LNCAP (cell line): ENCODE results near the gene GCDH.

Experiments used
- TF ChIP-seq, protein P1 (sequence below): fragments of 450-650 bp; IDR thresholded peaks from 2 replicates; pipeline ENCODE4 v1.5.1; 2017; ENCODE audit warnings: mild to moderate bottlenecking

GCDH gene

DNA sequence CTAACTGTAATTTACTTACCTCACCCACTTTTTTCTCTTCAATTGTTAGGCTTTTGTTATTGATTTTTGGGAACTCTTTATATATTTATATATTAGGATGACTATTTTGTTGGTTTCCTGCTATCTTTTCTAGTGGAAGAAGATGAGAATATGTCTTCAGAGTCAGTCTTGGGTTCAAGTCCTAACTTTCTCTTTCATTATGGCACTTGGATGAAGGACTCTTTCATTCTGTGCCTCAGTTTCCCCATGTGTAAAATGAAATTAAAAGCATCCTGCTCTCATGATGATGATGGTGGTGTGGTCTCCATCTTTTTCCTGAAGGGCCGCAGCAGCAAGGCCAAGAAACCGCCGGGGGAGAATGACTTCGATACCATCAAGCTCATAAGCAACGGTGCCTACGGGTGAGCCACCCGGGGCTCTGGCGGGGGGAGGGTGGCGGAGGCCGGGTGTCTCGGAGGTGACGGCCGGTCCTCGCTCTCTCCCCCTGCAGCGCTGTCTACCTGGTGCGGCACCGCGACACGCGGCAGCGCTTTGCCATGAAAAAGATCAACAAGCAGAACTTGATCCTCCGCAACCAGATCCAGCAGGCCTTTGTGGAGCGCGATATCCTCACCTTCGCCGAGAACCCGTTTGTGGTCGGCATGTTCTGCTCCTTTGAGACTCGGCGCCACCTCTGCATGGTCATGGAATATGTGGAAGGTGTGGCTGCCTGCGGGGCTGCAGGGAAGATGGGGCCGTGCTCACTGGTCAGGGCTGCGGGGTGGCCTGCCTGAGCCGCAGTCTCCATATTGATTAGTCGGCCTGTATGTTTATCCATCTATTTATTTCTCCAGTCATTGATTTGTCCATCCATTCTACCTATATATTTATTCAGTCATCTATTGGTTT, 32.7 kb upstream of the GCDH start:
- TF ChIP-seq, protein P1, sequence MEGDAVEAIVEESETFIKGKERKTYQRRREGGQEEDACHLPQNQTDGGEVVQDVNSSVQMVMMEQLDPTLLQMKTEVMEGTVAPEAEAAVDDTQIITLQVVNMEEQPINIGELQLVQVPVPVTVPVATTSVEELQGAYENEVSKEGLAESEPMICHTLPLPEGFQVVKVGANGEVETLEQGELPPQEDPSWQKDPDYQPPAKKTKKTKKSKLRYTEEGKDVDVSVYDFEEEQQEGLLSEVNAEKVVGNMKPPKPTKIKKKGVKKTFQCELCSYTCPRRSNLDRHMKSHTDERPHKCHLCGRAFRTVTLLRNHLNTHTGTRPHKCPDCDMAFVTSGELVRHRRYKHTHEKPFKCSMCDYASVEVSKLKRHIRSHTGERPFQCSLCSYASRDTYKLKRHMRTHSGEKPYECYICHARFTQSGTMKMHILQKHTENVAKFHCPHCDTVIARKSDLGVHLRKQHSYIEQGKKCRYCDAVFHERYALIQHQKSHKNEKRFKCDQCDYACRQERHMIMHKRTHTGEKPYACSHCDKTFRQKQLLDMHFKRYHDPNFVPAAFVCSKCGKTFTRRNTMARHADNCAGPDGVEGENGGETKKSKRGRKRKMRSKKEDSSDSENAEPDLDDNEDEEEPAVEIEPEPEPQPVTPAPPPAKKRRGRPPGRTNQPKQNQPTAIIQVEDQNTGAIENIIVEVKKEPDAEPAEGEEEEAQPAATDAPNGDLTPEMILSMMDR, result no peak

DNA sequence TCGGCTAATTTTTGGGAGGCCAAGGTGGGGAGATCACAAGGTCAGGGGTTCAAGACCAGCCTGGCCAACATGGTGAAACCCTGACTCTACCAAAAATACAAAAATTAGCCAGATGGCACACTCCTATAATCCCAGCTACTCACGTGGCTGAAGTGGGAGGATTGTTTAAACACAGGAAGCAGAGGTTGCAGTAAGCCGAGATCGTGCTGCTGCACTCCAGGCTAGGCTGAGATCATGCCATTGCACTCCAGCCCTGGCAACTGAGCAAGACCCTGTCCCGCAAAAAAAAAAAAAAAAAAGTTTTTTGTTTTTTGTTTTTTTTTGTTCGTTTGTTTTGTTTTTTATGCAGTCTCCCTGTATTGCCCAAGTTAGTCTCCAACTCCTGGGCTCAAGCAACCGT, 31.4 kb upstream of the GCDH start:
- TF ChIP-seq, protein P1, result no peak

DNA sequence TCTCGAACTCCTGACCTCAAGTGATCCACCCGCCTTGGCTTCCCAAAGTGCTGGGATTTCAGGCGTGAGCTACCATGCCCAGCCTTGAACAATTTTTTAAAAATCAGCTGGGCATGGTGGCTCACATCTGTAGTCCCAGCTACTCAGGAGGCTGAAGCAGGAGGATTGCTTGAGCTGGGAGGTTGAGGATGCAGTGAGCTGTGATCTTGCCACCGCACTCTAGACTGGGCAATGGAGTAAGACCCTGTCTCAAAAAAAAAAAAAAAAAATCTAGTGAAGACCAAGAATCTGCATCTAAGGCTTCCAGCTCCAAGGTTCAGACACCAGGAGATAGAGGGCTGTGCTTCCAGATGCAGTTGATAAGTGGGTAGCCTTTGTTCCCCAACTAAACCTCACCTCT, 26.8 kb upstream of the GCDH start:
- TF ChIP-seq, protein P1, result no peak

DNA sequence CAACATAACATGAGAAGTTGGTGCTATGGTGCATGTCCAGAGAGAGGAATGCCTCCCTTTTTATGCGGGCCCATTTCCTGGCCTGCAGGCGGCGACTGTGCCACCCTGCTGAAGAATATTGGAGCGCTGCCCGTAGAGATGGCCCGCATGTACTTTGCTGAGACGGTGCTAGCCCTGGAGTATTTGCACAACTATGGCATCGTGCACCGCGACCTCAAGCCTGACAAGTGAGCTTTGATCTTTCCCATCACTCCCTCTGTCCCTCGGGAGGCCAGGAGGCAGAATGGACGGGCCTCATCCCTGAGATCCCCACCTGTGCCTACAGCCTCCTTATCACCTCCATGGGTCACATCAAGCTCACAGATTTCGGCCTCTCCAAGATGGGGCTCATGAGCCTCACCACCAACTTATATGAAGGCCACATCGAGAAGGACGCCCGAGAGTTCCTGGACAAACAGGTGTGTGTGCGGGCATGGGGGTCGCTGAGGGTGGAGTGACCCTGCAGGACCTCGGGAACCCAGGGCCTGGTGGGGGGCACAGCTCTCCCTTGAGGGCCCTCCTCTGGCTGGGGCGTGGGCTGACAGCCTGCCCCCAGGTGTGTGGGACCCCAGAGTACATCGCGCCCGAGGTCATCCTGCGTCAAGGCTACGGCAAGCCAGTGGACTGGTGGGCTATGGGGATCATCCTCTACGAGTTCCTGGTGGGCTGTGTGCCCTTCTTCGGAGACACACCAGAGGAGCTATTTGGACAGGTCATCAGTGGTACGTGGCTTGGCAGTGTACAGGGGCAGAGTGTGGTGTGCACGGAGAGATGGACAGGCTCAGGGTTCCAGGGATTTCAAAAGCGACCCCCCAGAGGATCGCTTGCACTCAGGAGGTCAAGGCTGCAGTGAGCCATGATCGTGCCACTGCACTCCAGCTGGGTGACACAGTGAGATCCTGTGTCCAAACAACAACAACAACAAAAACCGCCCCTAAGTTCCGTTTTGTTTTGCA, 25.9 kb upstream of the GCDH start:
- TF ChIP-seq, protein P1, result peak; percentile 40; the same call in 1 of the 2 replicates

DNA sequence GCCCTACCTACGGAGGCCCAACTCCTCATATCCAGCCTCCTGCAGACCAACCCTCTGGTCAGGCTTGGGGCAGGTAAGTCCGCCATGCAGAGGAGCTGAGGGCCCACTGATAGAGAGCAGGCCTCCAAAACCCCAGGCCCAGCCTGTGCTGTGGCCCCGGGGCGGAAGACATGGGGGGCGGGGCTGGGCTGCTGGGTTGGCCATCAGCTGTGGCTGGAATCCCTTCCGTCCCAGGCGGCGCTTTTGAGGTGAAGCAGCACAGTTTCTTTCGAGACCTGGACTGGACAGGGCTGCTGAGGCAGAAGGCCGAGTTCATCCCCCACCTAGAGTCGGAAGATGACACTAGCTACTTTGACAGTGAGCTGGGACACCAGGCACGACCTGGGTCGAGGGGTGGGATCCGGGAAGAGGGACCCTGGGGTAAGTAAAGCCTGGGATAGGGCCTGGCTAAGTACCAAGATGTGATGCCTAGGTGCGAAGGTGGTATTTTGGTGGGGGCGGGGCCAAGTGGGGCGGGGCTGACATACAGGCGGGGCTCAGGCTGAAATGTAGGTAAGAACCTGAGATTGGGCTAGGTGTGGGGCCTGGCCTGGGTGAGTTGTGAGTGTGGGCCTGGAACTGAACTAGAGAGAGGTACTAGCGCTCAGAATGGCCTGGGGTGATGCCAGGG, 25.1 kb upstream of the GCDH start:
- TF ChIP-seq, protein P1, result no peak

DNA sequence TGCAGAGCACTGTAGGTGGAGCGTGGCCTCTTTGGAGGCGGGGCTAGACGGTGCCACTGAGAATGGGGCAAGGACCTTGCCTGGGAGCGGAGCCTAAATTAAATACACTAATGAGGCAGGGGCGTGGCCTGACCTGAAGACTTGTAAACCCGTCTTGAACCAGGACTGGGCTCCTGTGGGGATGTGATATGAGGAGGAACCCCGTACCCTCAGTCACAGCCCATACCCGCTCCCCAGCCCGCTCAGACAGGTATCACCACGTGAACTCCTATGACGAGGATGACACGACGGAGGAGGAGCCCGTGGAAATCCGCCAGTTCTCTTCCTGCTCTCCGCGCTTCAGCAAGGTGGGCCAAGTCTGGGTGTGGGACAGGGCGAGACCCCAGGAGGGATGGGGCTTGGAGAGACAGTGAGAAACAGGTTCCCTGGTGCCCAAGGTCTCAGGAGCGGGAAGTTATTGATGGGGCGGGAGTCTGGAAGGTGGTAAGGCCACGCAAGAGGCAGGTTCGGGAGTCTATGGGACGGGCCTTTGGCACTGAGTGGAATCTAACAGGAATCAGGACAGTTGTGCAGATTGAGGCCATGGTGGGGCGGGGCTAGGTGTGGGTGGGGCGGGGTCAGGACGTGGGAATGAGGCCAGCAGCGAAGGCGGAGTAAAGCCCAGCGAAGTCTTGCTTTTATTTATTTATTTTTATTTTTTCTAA, 24.4 kb upstream of the GCDH start:
- TF ChIP-seq, protein P1, result no peak
